22Rv1 (cell line): Measurements from ENCODE around the gene ARL8B.

Source experiments
- H3K27ac ChIP-seq: fragments of 450-650 bp; 2 replicates; pipeline ENCODE4 v1.5.1; 2017
- ZFX ChIP-seq: fragments of 450-650 bp; IDR thresholded peaks from 2 replicates; pipeline ENCODE4 v1.6.1; 2017; ENCODE audit warnings: antibody characterized with exemption, borderline replicate concordance
- TF ChIP-seq, protein P1 (sequence below): fragments of 450-650 bp; IDR thresholded peaks from 2 replicates; pipeline ENCODE4 v1.5.1; 2017; ENCODE audit warnings: mild to moderate bottlenecking

The ARL8B gene

GRCh38 chr3:5133239-5134018 lies 11.3 kb downstream of the ARL8B start:
- TF ChIP-seq ZFX = no peak
- TF ChIP-seq, protein P1, sequence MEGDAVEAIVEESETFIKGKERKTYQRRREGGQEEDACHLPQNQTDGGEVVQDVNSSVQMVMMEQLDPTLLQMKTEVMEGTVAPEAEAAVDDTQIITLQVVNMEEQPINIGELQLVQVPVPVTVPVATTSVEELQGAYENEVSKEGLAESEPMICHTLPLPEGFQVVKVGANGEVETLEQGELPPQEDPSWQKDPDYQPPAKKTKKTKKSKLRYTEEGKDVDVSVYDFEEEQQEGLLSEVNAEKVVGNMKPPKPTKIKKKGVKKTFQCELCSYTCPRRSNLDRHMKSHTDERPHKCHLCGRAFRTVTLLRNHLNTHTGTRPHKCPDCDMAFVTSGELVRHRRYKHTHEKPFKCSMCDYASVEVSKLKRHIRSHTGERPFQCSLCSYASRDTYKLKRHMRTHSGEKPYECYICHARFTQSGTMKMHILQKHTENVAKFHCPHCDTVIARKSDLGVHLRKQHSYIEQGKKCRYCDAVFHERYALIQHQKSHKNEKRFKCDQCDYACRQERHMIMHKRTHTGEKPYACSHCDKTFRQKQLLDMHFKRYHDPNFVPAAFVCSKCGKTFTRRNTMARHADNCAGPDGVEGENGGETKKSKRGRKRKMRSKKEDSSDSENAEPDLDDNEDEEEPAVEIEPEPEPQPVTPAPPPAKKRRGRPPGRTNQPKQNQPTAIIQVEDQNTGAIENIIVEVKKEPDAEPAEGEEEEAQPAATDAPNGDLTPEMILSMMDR = no peak
- H3K27ac ChIP-seq = no peak overlapping the region

- no peak overlapping the region for H3K27ac ChIP-seq
- no peak for TF ChIP-seq ZFX
- TF ChIP-seq, protein P1 = no peak
Observed at GRCh38 chr3:5134019-5134391, 11.9 kb downstream of the ARL8B start.

GRCh38 chr3:5134499-5134898 lies 12.4 kb downstream of the ARL8B start:
- H3K27ac ChIP-seq = no peak overlapping the region
- no peak for TF ChIP-seq ZFX
- TF ChIP-seq, protein P1 = no peak

GRCh38 chr3:5136211-5136918 lies 14.3 kb downstream of the ARL8B start:
- H3K27ac ChIP-seq = no peak overlapping the region
- TF ChIP-seq, protein P1 = peak; percentile 71
- TF ChIP-seq ZFX = no peak

- H3K27ac ChIP-seq = no peak overlapping the region
- TF ChIP-seq, protein P1 = peak; percentile 35
- TF ChIP-seq ZFX = no peak
Observed at GRCh38 chr3:5136919-5137429, 14.9 kb downstream of the ARL8B start.

DNA sequence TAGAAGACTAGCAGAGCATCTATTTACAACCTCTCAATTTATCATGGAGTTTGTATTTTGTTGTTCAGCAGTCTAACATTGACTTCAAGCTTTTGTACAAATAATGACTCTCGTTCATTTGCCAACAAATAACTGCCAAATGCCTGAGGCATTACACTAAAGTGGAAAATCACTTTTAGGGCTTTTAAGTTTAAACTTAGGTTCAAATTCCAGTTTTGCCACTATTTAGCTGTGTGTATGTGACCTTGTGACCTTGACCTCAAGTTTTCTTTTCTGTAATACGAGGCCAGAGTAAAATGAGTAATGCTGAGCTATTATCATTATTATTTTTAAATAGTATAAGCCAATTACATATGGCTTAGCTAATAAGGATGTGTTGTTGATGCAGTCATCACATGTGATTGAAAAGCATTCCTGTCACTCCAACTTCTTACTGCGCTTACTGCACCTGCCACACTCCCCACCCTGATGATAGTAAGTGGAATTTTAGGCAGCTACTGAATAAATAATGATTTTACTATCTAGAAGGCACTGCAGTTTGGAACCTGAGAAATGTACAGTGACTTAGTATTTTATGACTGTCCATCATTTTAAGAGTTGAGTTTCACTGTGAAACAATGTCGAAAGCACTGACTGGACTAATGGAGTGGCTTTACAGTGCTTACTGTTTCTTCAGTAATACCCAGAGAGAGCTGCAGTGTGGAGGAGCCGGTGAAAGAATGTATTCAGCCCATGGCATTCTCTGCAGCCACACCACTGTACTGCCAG lies 16.3 kb downstream of the ARL8B start:
- no peak for TF ChIP-seq ZFX
- TF ChIP-seq, protein P1 = no peak
- no peak overlapping the region for H3K27ac ChIP-seq
